Ishikawa (cell line): ENCODE results near the gene DIS3L2.

Source experiments
- CEBPB ChIP-seq: IDR thresholded peaks from 2 replicates; pipeline ENCODE4 v1.6.1; 2012
- CREB1 ChIP-seq: IDR thresholded peaks from 2 replicates; pipeline ENCODE4 v1.6.1; 2012; ENCODE audit warnings: low read depth
- EGR1 ChIP-seq: IDR thresholded peaks from 2 replicates; pipeline ENCODE4 v1.6.1; 2012
- EP300 ChIP-seq: IDR thresholded peaks from 2 replicates; pipeline ENCODE4 v1.6.1; 2012; ENCODE audit warnings: borderline replicate concordance
- FOXM1 ChIP-seq: IDR thresholded peaks from 2 replicates; pipeline ENCODE4 v1.6.1; 2012; ENCODE audit warnings: low read depth, borderline replicate concordance
- NFIC ChIP-seq: IDR thresholded peaks from 2 replicates; pipeline ENCODE4 v1.6.1; 2012
- RAD21 ChIP-seq: IDR thresholded peaks from 2 replicates; pipeline ENCODE4 v1.6.1; 2012; ENCODE audit warnings: low read depth
- REST ChIP-seq: IDR thresholded peaks from 2 replicates; pipeline ENCODE4 v1.6.1; 2012; ENCODE audit warnings: low read depth, mild to moderate bottlenecking
- TAF1 ChIP-seq: IDR thresholded peaks from 2 replicates; pipeline ENCODE4 v1.6.1; 2012; ENCODE audit warnings: low read depth, mild to moderate bottlenecking
- TCF12 ChIP-seq: IDR thresholded peaks from 2 replicates; pipeline ENCODE4 v1.6.1; 2012; ENCODE audit warnings: low read depth
- TEAD4 ChIP-seq: IDR thresholded peaks from 2 replicates; pipeline ENCODE4 v1.6.1; 2012
- YY1 ChIP-seq: IDR thresholded peaks from 2 replicates; pipeline ENCODE4 v1.6.1; 2012; ENCODE audit warnings: low read depth
- TF ChIP-seq, protein P1 (sequence below): IDR thresholded peaks from 2 replicates; pipeline ENCODE4 v1.6.1; 2012

DNA sequence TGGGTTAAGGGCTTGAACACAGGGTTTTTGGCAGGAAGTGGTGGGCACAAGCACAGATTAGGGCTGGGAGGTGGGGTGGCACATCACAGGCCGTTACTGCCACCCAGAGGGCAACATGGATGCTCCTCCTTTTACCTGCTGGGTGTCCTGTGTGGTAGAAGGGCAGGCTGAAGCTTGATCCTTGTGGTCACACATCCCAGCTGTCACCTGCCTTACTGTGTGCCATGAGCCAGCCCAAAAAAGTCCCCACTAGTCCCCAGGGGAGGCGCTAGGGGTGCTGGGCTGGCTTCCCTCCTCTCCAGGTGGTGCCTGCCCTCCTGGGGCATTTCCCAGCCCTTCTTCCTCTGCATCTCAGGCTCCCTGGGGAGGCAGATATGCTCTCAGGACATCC is 366.5 kb downstream of the DIS3L2 start:
- TF ChIP-seq TEAD4 (no peak), NFIC (no peak), EP300 (no peak), FOXM1 (no peak), YY1 (no peak), CREB1 (no peak), TCF12 (no peak), TAF1 (no peak), CEBPB (no peak), RAD21 (no peak; the same call in 1 of the 2 replicates), REST (no peak), EGR1 (no peak)
- TF ChIP-seq, protein P1, sequence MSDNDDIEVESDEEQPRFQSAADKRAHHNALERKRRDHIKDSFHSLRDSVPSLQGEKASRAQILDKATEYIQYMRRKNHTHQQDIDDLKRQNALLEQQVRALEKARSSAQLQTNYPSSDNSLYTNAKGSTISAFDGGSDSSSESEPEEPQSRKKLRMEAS: no peak
